HG02642 (cell line): ENCODE results near the gene PDCL3.

Source experiments
- ATAC-seq: cut with Tn5 transposase; IDR thresholded peaks from one replicate; pipeline ENCODE4 v1.9.1; 2021; ENCODE audit warnings: mild to moderate bottlenecking; ENCODE audit not compliant: unreplicated experiment, poor library complexity

The PDCL3 gene

GRCh38 chr2:100610381-100610831, 47.6 kb downstream of the PDCL3 start:
- ATAC-seq, result no peak

DNA sequence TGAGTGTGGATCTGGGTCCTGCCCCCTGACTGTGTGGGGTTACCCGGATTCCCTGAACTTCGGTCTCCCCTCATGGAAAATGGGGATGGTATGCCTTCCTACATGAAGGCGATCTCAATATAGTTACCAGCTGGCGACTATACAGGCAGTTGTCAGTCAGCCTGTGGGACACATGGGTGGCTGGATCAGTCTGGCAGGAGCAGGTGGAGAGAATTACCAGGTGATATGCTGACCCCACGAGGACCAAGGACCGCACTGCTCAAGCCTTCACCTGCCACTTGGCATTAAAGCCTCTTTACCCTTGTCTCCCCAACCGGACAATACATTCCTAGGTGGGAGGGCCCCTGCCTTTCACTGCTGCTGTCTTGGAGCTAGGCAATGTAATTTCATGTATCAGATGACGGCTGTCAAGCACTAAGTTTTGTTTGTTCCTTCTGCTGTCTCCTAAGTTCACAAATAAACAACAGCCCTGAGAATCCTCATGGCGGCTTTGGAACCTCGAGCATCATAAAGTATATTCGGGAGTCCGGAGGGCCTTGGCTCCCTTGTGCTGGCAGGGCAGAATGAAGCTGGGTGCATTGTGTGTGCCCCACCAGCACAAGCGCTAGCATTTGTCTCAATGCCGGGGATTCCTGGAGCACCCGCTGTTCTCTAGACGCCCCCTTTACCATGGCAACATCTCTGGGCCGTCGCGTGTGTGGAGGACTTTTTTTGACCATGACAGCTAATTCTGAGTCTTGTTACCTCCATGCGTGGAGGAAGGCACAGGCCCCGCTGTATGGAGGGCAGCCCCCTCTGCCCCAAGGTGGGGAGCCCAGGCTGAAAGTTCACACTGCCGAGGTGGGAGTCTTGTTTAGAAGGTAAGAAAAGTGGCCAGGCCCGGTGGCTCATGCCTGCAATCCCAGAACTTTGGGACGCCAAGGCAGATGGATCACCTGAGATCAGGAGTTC, 48.6 kb downstream of the PDCL3 start:
- no peak for ATAC-seq

- no peak for ATAC-seq
Observed at GRCh38 chr2:100612388-100613000, 49.7 kb downstream of the PDCL3 start.

DNA sequence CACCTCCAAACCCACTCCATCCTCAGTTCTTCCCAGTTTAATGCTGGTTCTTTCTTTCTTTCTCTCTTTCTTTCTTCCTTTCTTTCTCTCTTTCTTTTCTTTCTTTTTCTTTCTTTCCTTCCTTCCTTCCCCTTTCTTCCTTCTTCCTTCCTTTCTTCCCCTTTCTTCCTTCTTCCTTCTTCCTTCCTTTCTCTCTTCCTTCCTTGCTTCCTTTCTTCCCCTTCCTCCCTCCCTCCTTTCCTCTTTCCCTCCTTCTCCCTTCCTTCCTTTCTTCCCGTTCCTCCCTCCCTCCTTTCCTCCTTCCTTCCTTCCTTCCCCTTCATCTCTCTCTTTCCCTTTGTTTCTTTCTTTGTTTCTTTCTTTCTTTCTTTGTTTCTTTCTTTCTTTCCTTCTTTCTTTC, 50.9 kb downstream of the PDCL3 start:
- ATAC-seq, result no peak

- no peak for ATAC-seq
Observed at GRCh38 chr2:100614455-100615000, 51.7 kb downstream of the PDCL3 start.

DNA sequence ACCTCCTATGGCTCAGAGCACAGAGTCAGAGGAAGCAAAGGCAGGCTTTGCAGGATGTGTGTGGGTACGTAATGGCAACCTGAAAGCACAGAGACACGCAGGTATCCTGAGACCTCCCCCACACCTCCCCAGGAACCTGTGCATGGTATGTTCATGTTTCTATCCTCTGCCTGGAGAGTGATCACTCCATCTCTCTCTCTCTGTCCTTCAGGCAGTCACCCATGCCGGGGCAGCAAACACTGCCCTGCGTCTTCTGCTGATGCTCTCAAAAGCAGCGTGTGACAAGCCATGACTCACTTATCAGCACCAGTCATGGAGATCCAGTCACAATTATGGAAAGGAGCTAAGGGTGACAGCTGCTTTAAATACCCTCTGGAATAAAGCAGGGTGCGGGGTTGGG, 52.7 kb downstream of the PDCL3 start:
- ATAC-seq, result no peak

- no peak for ATAC-seq
Observed at GRCh38 chr2:100615886-100616285, 53.1 kb downstream of the PDCL3 start.

DNA sequence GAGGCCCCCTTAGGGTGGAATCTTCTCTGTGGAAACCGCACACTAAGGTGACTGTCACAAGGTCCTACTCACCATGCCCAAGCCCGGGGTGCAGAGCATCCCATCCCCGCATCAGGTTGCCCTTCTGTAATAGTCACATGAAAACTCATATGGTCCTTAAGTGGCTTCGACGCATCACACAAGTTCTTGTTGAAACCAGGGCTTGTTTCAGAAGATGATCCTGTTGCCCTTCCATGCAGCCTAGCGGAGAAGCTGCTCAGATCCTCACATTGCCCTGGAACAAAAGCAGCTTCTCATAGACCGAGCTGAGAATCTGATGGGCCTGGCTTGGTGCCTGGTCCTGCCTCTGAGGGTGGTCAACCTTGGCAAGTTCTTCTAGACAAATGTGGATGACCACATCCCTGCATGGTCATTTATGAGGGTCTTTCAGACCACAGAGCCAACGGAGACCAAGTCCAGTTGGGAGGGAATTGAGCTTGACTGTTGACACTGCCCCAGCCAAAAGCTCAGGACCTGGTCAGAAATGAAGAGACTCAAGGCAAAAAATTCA, 54.1 kb downstream of the PDCL3 start:
- no peak for ATAC-seq

GRCh38 chr2:100619951-100620350, 57.2 kb downstream of the PDCL3 start:
- no peak for ATAC-seq

DNA sequence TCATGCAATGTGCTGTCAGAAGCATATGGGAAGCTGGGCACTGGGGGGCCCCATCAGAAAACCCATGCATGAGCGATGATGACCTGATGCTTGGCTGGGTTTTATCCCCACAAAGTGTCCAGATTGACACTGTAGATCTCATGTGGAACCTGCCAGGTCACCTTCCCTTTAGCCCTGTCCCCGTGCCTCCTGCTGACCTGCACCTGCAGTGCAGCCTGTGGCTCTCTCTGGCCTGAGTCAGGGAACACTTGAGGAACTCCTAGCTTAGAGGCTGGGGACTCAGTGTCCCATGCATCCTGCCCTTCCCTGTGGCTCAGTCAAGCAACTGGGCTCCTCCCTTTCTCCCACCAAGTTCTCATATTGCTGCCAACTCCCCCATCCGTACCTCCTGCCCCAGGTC, 57.7 kb downstream of the PDCL3 start:
- ATAC-seq, result no peak

GRCh38 chr2:100621371-100621951, 58.7 kb downstream of the PDCL3 start:
- no peak for ATAC-seq

DNA sequence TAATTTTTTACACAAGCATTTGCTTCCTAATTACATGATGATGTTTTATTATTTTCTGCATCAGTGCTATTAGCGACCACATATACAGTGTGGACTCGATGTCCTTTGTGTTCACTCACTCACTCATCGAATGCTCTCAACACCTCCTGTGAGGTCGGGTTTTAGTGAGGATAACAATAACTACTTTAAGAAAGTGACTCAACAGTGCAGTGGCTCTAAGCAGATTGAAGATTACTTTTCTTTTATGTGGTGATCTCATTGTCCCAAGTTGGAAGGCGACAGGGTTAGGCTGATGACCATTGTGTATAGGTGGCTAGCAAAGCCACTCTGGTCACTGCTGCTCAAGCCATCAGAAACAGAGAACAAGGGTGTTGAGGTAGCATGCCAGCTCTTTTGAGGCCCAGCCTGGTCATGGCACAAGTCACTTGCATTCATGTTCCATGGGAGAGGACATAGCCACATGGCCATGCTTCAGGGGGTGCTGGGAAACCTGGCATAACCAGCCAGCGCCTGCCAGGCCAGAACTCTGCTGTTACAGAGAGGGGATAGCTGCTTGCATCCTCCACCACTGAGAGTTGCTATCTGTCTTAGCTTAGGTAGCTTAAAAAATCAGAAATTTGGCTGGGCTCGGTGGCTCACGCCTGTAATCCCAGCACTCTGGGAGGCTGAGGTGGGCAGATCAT, 60.4 kb downstream of the PDCL3 start:
- no peak for ATAC-seq

- no peak for ATAC-seq
Observed at GRCh38 chr2:100623930-100624329, 61.1 kb downstream of the PDCL3 start.

DNA sequence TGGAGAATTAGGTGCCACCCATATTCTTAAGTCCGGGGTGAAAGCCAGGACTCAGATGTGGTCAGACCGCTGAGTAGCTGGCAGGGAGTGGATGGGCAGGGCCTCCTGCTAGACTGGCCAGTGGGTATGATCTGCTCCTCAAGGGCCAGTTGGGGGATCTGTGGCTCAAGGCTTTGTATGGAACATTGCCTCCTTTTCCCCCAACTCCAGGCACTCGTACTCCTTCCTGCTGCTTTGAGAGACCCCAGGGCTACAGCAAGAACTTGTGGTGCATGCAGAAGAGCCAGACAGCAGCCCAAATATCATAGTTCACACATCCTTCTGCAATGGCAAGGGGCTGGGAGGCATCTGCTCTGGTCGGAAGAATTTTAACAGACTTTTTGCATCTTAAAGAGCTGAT, 61.7 kb downstream of the PDCL3 start:
- ATAC-seq, result no peak

DNA sequence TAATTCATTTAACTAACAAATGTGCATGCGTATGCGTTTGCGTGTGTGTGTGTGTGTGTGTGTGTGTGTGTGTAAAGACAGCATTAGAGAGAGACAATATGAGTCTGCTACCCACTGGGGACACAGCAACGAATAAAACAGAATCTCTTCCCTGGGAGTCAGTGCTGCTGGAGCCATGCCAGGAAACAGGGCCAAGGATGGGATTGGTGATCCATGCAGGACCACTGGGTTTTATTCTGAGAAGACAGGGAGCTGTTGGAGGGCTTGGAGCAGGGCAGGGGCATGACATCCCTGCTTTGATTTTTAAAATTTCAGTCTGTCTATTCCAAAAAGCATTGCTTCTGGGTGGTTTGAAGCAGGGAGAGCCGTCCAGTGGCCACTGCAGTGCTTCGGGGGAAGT, 62.9 kb downstream of the PDCL3 start:
- ATAC-seq, result no peak
